H1 (cell line): ENCODE measurements around the gene ACTL9.

ENCODE experiments used
- CEBPB ChIP-seq: IDR thresholded peaks from 2 replicates; pipeline ENCODE4 v1.6.1; 2012; ENCODE audit warnings: low read depth, low read length
- SP1 ChIP-seq: IDR thresholded peaks from 2 replicates; pipeline ENCODE4 v1.6.1; 2011; ENCODE audit warnings: low read depth, low read length
- TF ChIP-seq, protein P1 (sequence below), 3 experiments: IDR thresholded peaks; 1 replicate in 2 of 3; 2 replicates in 1 of 3; pipeline versions ENCODE4 v1.5.1 to v1.6.1; 2011; ENCODE audit warnings: low read length in 3 of 3, mild to moderate bottlenecking in 3 of 3, inconsistent platforms in 2 of 3, low read depth in 1 of 3, moderate library complexity in 1 of 3; ENCODE audit not compliant: insufficient read depth in 1 of 3; ENCODE audit errors: control extremely low read depth in 1 of 3

GRCh38 chr19:8686549-8686948 lies 12.0 kb downstream of the ACTL9 start:
- TF ChIP-seq, protein P1, sequence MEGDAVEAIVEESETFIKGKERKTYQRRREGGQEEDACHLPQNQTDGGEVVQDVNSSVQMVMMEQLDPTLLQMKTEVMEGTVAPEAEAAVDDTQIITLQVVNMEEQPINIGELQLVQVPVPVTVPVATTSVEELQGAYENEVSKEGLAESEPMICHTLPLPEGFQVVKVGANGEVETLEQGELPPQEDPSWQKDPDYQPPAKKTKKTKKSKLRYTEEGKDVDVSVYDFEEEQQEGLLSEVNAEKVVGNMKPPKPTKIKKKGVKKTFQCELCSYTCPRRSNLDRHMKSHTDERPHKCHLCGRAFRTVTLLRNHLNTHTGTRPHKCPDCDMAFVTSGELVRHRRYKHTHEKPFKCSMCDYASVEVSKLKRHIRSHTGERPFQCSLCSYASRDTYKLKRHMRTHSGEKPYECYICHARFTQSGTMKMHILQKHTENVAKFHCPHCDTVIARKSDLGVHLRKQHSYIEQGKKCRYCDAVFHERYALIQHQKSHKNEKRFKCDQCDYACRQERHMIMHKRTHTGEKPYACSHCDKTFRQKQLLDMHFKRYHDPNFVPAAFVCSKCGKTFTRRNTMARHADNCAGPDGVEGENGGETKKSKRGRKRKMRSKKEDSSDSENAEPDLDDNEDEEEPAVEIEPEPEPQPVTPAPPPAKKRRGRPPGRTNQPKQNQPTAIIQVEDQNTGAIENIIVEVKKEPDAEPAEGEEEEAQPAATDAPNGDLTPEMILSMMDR (IDR thresholded peaks at IDR 0.05; ENCODE audit: control extremely low read depth in 1 of 3, insufficient read depth in 1 of 3, low read depth in 1 of 3, low read length in 3 of 3) = no peak
- no peak for TF ChIP-seq SP1
- TF ChIP-seq CEBPB = no peak
